Right atrium auricular region (tissue), 2 donors: ENCODE data around the gene SLC39A13. TPM values are rescaled to one million over a fixed set of nuclear protein-coding genes. Genes with fewer than 3 reads are reported as not detected.

ENCODE experiments used
- DNase-seq: peaks from one replicate; pipeline ENCODE4 v3.0.0-alpha.2; 2019; ENCODE audit warnings: low spot score
- H3K27ac ChIP-seq, 2 donors: fragments of 200-600 bp; sonication (generic); 1 replicate in 1 of 2; 2 replicates in 1 of 2; pipeline ENCODE4 v1.5.1; 2016 to 2019
- H3K27me3 ChIP-seq, 2 donors: fragments of 200-600 bp; sonication (generic); one replicate each; pipeline versions ENCODE4 v1.5.1 to v1.6.0; 2017 to 2019
- H3K36me3 ChIP-seq: fragments of 200-600 bp; sonication (generic); one replicate; pipeline ENCODE4 v1.5.1; 2016
- H3K4me1 ChIP-seq, 2 donors: fragments of 200-600 bp; sonication (generic); one replicate each; pipeline versions ENCODE4 v1.5.1 to v1.6.0; 2017 to 2019
- H3K4me3 ChIP-seq, 2 donors: fragments of 200-600 bp; sonication (generic); 1 replicate in 1 of 2; 2 replicates in 1 of 2; pipeline ENCODE4 v1.5.1; 2017 to 2019; ENCODE audit warnings: mild to moderate bottlenecking in 1 of 2, moderate library complexity in 1 of 2
- H3K9me3 ChIP-seq, 2 donors: fragments of 200-600 bp; sonication (generic); one replicate each; pipeline ENCODE4 v1.5.1; 2019
- total RNA-seq, 2 donors: library from RNA; depleted of rRNA; stranded (reverse); fragments of >200 nt; gene quantifications; one replicate each; pipeline ENCODE4 v1.1.0, GENCODE V29; 2016
- TF ChIP-seq, protein P1 (sequence below), 2 donors: fragments of 200-600 bp; sonication (generic); IDR thresholded peaks; one replicate each; pipeline ENCODE4 v1.5.1; 2019; ENCODE audit warnings: antibody characterized with exemption in 2 of 2

Gene SLC39A13
- total RNA-seq, 2 donors from 2014 or later: 78.4 to 79.8 TPM

DNA sequence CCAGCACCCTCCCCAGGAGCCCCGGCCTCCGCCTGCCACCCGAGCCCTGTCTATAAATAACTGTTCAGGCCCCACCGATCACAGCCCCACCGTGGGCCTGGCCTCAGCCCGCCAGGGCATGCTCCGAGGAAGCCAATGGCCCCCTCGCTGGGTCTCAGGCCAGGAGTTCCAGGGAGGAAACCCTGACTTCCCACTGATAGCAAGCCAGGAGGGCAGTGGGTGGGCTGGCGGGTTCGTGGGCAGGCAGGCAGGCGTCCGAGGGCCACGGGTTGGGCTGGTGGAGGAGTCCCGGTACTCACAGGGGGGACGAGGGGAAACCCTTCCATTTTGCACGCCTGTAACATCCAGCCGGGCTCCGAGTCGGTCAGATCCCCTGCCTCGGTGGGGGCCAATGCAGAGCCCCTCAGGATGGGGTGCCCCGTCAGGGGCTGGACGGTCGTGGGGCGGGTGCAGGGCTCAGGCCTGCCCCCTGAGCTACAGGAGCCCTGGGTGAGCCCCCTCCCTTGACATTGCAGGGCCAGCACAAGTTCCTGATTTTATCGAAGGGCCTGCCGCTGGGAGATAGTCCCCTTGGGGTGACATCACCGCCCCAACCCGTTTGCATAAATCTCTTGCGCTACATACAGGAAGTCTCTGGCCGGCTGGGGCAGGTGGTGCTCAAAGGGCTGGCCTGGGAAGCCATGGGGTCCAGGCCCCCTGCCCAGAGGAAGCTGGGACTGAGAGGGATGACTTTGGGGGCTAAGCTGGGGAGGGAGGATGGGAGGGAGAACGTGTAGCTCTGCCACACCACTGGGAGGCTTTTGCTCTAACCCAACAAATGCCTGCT is 30.2 kb upstream of the SLC39A13 start, which contains the start of gene SPI1:
Gene SPI1 (minus strand): TSS at position 538 of the 826 bp plus-strand sequence. CDS start 194 bp downstream, at position 344.
- TF ChIP-seq, protein P1, sequence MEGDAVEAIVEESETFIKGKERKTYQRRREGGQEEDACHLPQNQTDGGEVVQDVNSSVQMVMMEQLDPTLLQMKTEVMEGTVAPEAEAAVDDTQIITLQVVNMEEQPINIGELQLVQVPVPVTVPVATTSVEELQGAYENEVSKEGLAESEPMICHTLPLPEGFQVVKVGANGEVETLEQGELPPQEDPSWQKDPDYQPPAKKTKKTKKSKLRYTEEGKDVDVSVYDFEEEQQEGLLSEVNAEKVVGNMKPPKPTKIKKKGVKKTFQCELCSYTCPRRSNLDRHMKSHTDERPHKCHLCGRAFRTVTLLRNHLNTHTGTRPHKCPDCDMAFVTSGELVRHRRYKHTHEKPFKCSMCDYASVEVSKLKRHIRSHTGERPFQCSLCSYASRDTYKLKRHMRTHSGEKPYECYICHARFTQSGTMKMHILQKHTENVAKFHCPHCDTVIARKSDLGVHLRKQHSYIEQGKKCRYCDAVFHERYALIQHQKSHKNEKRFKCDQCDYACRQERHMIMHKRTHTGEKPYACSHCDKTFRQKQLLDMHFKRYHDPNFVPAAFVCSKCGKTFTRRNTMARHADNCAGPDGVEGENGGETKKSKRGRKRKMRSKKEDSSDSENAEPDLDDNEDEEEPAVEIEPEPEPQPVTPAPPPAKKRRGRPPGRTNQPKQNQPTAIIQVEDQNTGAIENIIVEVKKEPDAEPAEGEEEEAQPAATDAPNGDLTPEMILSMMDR (IDR thresholded peaks at IDR 0.05): no peak
- H3K27me3 ChIP-seq: no peaks in the 10 kb centered on the region
- peak; percentile 80 for DNase-seq
- no peaks in the 10 kb centered on the region for H3K9me3 ChIP-seq
- H3K4me1 ChIP-seq: peaks cover 0 to 5% of the 10 kb centered on the region in 2 donors
- peak within 1 kb of the TSS; percentile 55 to 63 for H3K27ac ChIP-seq
- H3K36me3 ChIP-seq: no peaks in the 10 kb centered on the region
- peak within 1 kb of the TSS; percentile 13 to 41 for H3K4me3 ChIP-seq

DNA sequence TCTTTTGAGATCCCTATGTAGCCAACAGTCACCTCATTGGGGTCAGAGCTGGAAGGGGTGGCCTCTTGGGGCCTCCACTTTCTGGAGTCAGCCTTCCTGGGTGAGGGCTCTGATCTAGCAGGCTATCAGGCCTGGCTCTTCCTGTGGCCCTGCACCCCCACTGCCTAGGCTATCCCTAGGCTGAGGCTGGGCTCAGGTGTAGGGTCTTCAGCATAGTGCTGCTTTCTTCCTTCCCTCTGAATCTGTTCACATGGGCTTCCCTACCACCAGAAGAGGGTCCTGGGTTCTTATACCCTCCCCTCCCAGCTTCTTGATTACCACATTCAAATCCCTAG is 29.6 kb upstream of the SLC39A13 start:
- no peak for DNase-seq
- Histone ChIP-seq H3K36me3 (no peaks in the 10 kb centered on the region), H3K4me3 (no peak overlapping the region), H3K27ac (peak overlapping the region; percentile 11 to 55), H3K27me3 (no peaks in the 10 kb centered on the region), H3K9me3 (no peaks in the 10 kb centered on the region), H3K4me1 (peaks cover 0 to 3% of the 10 kb centered on the region in 2 donors)
- TF ChIP-seq, protein P1 (IDR thresholded peaks at IDR 0.05): no peak

DNA sequence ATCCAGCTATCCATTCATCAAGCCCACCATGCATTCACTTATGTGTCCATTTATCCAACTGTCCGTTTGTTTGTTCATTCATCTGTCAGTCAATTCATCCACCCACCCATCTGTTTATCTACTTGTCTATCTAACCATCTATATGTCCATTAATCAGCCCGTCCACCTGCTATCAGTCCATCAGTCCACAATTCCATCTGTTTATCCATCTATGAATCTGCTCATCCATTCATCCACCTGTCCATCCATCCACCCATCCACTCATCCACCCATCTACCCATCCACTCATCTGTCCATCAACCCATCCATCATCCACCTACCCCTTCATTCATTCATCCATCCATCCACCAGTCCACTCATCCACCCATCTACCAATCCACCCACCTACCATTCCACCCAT is 29.1 kb upstream of the SLC39A13 start:
- TF ChIP-seq, protein P1 (IDR thresholded peaks at IDR 0.05): no peak
- H3K27me3 ChIP-seq: no peaks in the 10 kb centered on the region
- no peak for DNase-seq

DNA sequence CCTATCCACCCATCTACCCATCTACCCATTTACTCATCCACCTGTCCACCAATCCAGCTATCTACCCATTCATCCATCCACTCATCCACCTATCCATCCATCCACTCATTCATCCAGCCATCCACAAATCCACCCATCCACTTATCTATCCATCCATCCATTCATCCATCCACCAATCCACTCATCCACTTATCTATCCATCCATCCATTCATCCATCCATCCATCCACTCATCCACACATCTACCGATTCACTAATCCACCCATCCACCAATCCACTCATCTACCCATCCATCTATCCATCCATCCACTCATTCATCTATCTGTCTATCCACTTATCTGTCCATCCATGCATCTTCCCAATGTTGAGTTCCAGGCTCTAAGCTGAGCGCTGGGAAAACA is 28.3 kb upstream of the SLC39A13 start:
- TF ChIP-seq, protein P1 (IDR thresholded peaks at IDR 0.05): no peak
- H3K4me1 ChIP-seq: no peaks in the 10 kb centered on the region
- H3K27me3 ChIP-seq: no peaks in the 10 kb centered on the region
- H3K9me3 ChIP-seq: no peaks in the 10 kb centered on the region
- DNase-seq: no peak
- H3K27ac ChIP-seq: no peak overlapping the region
- no peaks in the 10 kb centered on the region for H3K36me3 ChIP-seq
- H3K4me3 ChIP-seq: no peak overlapping the region

More for the DNA sequence above, 29.1 kb upstream of the SLC39A13 start:
- no peak overlapping the region for H3K4me3 ChIP-seq
- no peaks in the 10 kb centered on the region for H3K36me3 ChIP-seq
- H3K27ac ChIP-seq: no peak overlapping the region
- no peaks in the 10 kb centered on the region for H3K9me3 ChIP-seq
- no peaks in the 10 kb centered on the region for H3K4me1 ChIP-seq

DNA sequence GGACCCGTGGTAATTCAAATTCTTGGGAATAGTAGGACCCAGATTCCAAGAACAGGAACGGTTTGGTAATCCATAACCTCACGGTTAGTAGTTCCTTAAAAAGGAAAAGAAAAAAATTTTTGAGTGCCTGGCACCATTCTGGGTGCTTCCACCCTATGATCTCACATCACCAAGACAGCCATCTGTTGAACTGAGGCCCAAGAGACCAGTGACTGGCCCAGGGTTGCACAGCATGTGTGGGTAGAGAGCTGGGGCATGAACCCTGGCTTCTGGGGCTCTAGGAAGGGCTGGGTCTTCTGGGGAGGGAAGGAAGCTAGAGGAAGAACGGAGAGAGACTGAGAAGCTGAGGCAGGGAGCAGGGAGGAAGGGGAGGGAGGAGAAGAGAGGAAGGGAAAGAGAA is 25.3 kb upstream of the SLC39A13 start:
- no peaks in the 10 kb centered on the region for H3K9me3 ChIP-seq
- no peaks in the 10 kb centered on the region for H3K36me3 ChIP-seq
- no peaks in the 10 kb centered on the region for H3K4me1 ChIP-seq
- H3K27ac ChIP-seq: no peak overlapping the region
- H3K27me3 ChIP-seq: no peaks in the 10 kb centered on the region
- TF ChIP-seq, protein P1 (IDR thresholded peaks at IDR 0.05): no peak
- DNase-seq: no peak
- H3K4me3 ChIP-seq: no peak overlapping the region
